Mucosa of descending colon (tissue), 3 donors: ENCODE results near the gene CDKAL1. TPM values are rescaled to one million over a fixed set of nuclear protein-coding genes. Genes with fewer than 3 reads are reported as not detected.

Experiments used
- ATAC-seq: fragments of 200-7000 bp; cut with Tn5 transposase; one replicate; pipeline ENCODE4 v1.9.1; 2020; ENCODE audit warnings: mild to moderate bottlenecking, moderate library complexity
- DNase-seq, 3 donors: peaks; one replicate each; pipeline ENCODE4 v3.0.0-alpha.2; 2020
- H3K36me3 ChIP-seq: fragments of 200-600 bp; one replicate; pipeline ENCODE4 v1.8.0; 2021; ENCODE audit warnings: low read depth, mild to moderate bottlenecking
- H3K4me1 ChIP-seq: fragments of 200-600 bp; one replicate; pipeline ENCODE4 v1.8.0; 2021; ENCODE audit warnings: low read depth, mild to moderate bottlenecking
- H3K4me3 ChIP-seq: fragments of 200-600 bp; one replicate; pipeline ENCODE4 v1.8.0; 2021; ENCODE audit warnings: mild to moderate bottlenecking
- H3K9me3 ChIP-seq: fragments of 200-600 bp; one replicate; pipeline ENCODE4 v1.8.0; 2021; ENCODE audit warnings: mild to moderate bottlenecking
- CTCF ChIP-seq: fragments of 200-600 bp; IDR thresholded peaks from one replicate; pipeline ENCODE4 v1.8.0; 2022; ENCODE audit warnings: antibody characterized with exemption, mild to moderate bottlenecking
- intact Hi-C, 2 donors: fragments of 100-400 bp; cut with DNase I in 1 of 2; cut with micrococcal nuclease in 1 of 2; formaldehyde crosslinking; loops; one replicate each; pipeline versions ENCODE4 v1.11.0 to v1.11.1; 2022; cut with DNase I, micrococcal nuclease
- total RNA-seq, 3 donors: library from RNA; stranded (reverse); fragmentation: NEBNext Ultra II Directional in 2 of 3; extraction: Animal tissue kit (Norgen Biotek cat#: 25700) in 2 of 3; gene quantifications; one replicate each; pipeline versions ENCODE4 v1.2.1 to v1.2.4, GENCODE V29; 2021 to 2023
- donor health status: DM: no; HTN: no; CAD: no; lungs with moderate emphysema.
- donor health status: DM: no; HTN: no; CAD: no.
- donor health status: DM: no; HTN: yes; CAD: no.

The CDKAL1 gene
- total RNA-seq, 3 donors from 2014 or later, result 13.4 to 15.5 (median 15.3) TPM

GRCh38 chr6:20763296-20763695 is 229.0 kb downstream of the CDKAL1 start:
- intact Hi-C loops, result no loop called here
- Histone ChIP-seq H3K9me3 (no peaks in the 10 kb centered on the region), H3K4me1 (no peaks in the 10 kb centered on the region), H3K4me3 (no peak overlapping the region), H3K36me3 (no peaks in the 10 kb centered on the region)
- no peak for TF ChIP-seq CTCF
- DNase-seq, result no peak
- no peak for ATAC-seq

GRCh38 chr6:20769631-20770030 is 235.4 kb downstream of the CDKAL1 start:
- no peaks in the 10 kb centered on the region for H3K4me1 ChIP-seq
- no peaks in the 10 kb centered on the region for H3K36me3 ChIP-seq
- H3K4me3 ChIP-seq, result no peak overlapping the region
- H3K9me3 ChIP-seq, result no peaks in the 10 kb centered on the region
- ATAC-seq (no peak), DNase-seq (no peak)
- intact Hi-C loops, result no loop called here
- TF ChIP-seq CTCF, result no peak

- no peak overlapping the region for H3K4me3 ChIP-seq
- intact Hi-C loops, result no loop called here
- no peak for TF ChIP-seq CTCF
- no peaks in the 10 kb centered on the region for H3K4me1 ChIP-seq
- DNase-seq (no peak), ATAC-seq (no peak)
- H3K9me3 ChIP-seq, result no peaks in the 10 kb centered on the region
- H3K36me3 ChIP-seq, result no peaks in the 10 kb centered on the region
These were observed 236.5 kb downstream of the CDKAL1 start for GRCh38 chr6:20770773-20771172.

- no peaks in the 10 kb centered on the region for H3K9me3 ChIP-seq
- DNase-seq (no peak), ATAC-seq (no peak)
- no peak overlapping the region for H3K4me3 ChIP-seq
- no peaks in the 10 kb centered on the region for H3K36me3 ChIP-seq
- no peaks in the 10 kb centered on the region for H3K4me1 ChIP-seq
- intact Hi-C loops, result no loop called here
- TF ChIP-seq CTCF, result no peak
These were observed 237.2 kb downstream of the CDKAL1 start for GRCh38 chr6:20771409-20771808.

- DNase-seq (no peak), ATAC-seq (no peak)
- TF ChIP-seq CTCF, result no peak
- Histone ChIP-seq H3K9me3 (no peaks in the 10 kb centered on the region), H3K4me3 (no peak overlapping the region), H3K36me3 (no peaks in the 10 kb centered on the region), H3K4me1 (no peaks in the 10 kb centered on the region)
- intact Hi-C loops, result no loop called here
These were observed 239.6 kb downstream of the CDKAL1 start for GRCh38 chr6:20773822-20774221.

- no peaks in the 10 kb centered on the region for H3K36me3 ChIP-seq
- DNase-seq, result no peak
- intact Hi-C loops, result no loop called here
- TF ChIP-seq CTCF, result no peak
- H3K4me1 ChIP-seq, result no peaks in the 10 kb centered on the region
- no peaks in the 10 kb centered on the region for H3K9me3 ChIP-seq
- no peak overlapping the region for H3K4me3 ChIP-seq
- ATAC-seq, result no peak
These were observed 241.7 kb downstream of the CDKAL1 start for GRCh38 chr6:20775981-20776380.
